PFSK-1 (cell line): Measurements from ENCODE around the gene PIGZ.

Experiments used
- FOXP2 ChIP-seq: optimal IDR thresholded peaks from 2 replicates; pipeline ENCODE3; 2011; ENCODE audit warnings: borderline replicate concordance, control low read depth, inconsistent platforms; ENCODE audit not compliant: insufficient read depth; ENCODE audit errors: extremely low read length, extremely low read depth
- POLR2AphosphoS5 ChIP-seq: IDR thresholded peaks from 2 replicates; pipeline ENCODE4 v1.6.1; 2012; ENCODE audit warnings: low read depth, mild to moderate bottlenecking, control low read depth, low read length, moderate library complexity
- SIN3A ChIP-seq: IDR thresholded peaks from 2 replicates; pipeline ENCODE4 v1.6.1; 2012; ENCODE audit warnings: mild to moderate bottlenecking, low read length, moderate library complexity, borderline replicate concordance; ENCODE audit not compliant: insufficient read depth
- TAF1 ChIP-seq: IDR thresholded peaks from 2 replicates; pipeline ENCODE4 v1.6.1; 2012; ENCODE audit warnings: low read length, control low read depth, borderline replicate concordance; ENCODE audit not compliant: insufficient read depth
- TF ChIP-seq, protein P1 (sequence below), 2 experiments: IDR thresholded peaks; 2 replicates each; pipeline versions ENCODE4 v1.6.1 to v1.8.0; 2011 to 2012; ENCODE audit warnings: low read depth in 2 of 2, low read length in 2 of 2, control low read depth in 1 of 2, inconsistent platforms in 1 of 2, mild to moderate bottlenecking in 1 of 2, moderate library complexity in 1 of 2; ENCODE audit not compliant: insufficient read depth in 1 of 2

PIGZ gene

DNA sequence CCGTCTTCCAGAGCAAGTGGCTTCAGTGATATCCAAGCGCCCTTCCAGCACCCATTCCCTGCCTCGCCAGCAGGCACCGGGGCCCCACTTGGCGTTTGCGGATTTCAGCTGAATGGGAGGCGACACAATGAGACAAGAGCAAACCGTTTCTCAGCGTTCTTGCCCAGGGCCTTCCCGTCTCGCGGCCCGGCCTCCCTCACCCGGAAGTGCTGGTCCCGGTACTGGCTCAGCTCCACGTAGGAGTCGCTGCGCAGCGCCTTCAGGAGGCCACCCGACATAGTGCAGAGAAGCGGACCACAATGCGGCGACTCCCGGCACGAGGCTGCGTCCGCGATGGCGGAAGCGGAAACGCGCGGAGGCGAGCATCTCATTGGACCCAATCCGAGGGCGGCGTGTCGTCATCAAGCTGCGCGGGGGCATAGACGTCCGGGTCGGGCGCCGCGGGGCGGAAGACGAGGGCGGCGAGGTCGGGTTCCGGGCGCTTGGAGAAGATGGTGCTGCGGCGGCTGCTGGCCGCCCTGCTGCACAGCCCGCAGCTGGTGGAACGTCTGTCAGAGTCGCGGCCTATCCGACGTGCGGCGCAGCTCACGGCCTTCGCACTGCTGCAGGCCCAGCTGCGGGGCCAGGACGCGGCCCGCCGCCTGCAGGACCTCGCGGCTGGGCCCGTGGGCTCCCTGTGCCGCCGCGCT is 26.3 kb downstream of the PIGZ start, which contains the start of gene NCBP2:
NCBP2 (minus strand) TSS at position 303 of the 689 bp plus-strand sequence; CDS start at position 278, 25 bp downstream.
- peak; percentile 66; the same call in 1 of the 2 replicates for TF ChIP-seq TAF1
- TF ChIP-seq SIN3A: peak; percentile 10; the same call in 1 of the 2 replicates
- peak; percentile 70; the same call in 1 of the 2 replicates for TF ChIP-seq POLR2AphosphoS5
- TF ChIP-seq, protein P1, sequence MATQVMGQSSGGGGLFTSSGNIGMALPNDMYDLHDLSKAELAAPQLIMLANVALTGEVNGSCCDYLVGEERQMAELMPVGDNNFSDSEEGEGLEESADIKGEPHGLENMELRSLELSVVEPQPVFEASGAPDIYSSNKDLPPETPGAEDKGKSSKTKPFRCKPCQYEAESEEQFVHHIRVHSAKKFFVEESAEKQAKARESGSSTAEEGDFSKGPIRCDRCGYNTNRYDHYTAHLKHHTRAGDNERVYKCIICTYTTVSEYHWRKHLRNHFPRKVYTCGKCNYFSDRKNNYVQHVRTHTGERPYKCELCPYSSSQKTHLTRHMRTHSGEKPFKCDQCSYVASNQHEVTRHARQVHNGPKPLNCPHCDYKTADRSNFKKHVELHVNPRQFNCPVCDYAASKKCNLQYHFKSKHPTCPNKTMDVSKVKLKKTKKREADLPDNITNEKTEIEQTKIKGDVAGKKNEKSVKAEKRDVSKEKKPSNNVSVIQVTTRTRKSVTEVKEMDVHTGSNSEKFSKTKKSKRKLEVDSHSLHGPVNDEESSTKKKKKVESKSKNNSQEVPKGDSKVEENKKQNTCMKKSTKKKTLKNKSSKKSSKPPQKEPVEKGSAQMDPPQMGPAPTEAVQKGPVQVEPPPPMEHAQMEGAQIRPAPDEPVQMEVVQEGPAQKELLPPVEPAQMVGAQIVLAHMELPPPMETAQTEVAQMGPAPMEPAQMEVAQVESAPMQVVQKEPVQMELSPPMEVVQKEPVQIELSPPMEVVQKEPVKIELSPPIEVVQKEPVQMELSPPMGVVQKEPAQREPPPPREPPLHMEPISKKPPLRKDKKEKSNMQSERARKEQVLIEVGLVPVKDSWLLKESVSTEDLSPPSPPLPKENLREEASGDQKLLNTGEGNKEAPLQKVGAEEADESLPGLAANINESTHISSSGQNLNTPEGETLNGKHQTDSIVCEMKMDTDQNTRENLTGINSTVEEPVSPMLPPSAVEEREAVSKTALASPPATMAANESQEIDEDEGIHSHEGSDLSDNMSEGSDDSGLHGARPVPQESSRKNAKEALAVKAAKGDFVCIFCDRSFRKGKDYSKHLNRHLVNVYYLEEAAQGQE (IDR thresholded peaks at IDR 0.05; ENCODE audit: insufficient read depth in 1 of 2, low read depth in 2 of 2, low read length in 2 of 2): peak; percentile 14 to 40; a peak in 1 of 4 replicates
- peak; percentile 93 for TF ChIP-seq FOXP2

DNA sequence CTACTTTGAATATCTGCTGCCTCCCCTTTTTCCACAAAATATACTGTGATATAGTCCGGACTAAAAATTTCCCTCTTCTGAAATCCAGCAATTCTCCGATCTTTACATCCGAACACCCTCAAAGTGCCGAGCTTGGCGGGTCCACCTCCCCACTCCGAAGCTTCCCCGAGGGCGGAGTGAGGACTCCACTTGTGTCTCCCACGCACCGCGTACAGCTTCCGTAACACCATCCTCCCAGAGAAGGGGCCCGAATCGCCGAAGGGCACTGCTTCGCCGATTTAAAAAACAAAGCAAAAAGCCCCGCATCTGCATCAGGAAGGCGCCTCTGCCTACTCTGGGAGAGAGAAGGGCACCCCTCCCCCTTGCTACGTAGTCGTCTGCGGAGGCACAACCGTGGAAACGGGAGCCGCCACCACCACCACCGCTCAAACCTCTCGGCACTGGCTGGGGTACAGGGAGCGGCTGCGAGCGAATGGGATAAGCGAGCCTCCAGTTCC is 26.9 kb downstream of the PIGZ start:
- no peak for TF ChIP-seq POLR2AphosphoS5
- TF ChIP-seq TAF1: no peak
- TF ChIP-seq, protein P1 (IDR thresholded peaks at IDR 0.05; ENCODE audit: insufficient read depth in 1 of 2, low read depth in 2 of 2, low read length in 2 of 2): no peak
- TF ChIP-seq SIN3A: no peak
- no peak for TF ChIP-seq FOXP2

DNA sequence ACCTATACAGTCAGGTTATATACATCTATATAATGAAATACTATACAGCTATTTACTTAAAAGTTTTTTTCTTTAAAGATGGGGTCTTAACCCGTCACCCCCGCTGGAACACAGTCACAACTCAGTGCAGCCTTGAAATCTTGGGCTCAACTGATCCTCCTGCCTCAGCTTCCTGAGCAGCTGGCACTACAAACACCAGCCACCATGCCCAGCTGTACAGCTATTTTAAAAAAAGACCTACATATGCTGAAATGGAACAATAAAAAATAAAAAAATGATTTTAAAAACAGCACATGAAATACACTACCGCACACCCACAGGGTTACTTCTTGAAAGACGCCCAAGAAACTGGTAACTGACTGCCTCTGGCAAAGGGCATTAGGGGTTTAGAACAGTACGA is 30.1 kb downstream of the PIGZ start:
- no peak for TF ChIP-seq POLR2AphosphoS5
- no peak for TF ChIP-seq SIN3A
- TF ChIP-seq, protein P1 (IDR thresholded peaks at IDR 0.05; ENCODE audit: insufficient read depth in 1 of 2, low read depth in 2 of 2, low read length in 2 of 2): no peak
- no peak for TF ChIP-seq TAF1
- no peak for TF ChIP-seq FOXP2

DNA sequence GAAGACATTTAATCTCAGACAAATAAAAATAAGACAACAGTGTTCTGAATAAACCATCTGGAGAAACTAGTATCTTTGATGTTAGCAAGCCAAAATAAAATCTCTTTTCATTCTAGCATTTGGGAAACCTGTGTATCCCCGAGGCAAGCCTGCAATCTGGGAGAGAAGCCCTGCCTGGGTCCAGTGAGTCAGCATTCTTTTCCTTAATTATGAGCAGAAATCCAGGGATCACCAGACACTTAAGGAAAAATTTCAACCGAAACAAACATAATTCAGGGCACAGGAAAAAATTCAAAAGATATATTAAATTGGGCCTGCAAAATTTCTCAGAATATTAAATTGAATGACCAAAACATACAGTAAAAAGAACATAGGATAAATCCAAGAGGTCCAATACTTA is 30.5 kb downstream of the PIGZ start:
- TF ChIP-seq SIN3A (no peak), FOXP2 (no peak), POLR2AphosphoS5 (no peak), TAF1 (no peak)
- TF ChIP-seq, protein P1 (IDR thresholded peaks at IDR 0.05; ENCODE audit: insufficient read depth in 1 of 2, low read depth in 2 of 2, low read length in 2 of 2): no peak
